ENCODE data around the gene SOD3. TPM values are rescaled to one million over a fixed set of nuclear protein-coding genes. Genes with fewer than 3 reads are reported as not detected.

Gene SOD3
- total and polyA plus RNA-seq, 4 donors, result 2.6 to 8.1 (median 4.6) TPM

DNA sequence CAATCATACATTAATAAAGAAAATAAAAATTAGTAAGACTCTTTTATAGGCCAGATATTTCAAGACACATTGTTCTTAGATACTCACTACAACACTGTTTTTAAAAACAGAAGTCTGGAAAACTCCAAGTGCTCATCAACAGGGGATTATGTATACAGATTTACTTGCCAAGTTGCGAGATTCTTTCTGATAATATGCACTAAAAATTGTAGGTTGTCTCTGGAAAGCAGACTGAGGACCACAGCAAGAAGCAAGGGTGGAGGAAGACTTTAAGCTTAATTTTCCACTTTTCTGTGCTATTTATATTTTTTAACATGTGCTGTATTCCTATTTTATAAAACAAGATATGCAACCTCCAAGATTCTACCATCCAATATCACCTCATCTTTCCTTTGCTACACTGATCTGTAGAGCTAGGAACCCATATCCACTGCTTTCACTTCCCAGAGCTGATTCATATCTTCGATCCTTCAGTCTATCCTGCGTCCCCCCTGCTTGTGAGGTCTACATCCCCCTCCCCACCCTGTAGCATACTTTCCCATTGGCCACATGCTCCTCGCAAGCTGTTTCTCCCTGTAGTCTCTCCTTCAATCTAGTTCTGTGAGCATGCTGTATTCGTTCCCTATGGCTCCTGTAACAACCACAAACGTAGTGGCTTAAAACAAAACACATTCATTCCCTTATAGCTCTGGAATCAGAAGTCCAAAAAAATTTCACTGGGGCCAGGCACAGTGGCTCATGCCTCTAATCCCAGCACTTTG is 15.7 kb downstream of the SOD3 start:
- 94% methylated on average over 6 of the region's 6 CpGs for WGBS
- no peak for DNase-seq (ENCODE audit: low spot score)
- TF ChIP-seq TAF1 (conservative IDR thresholded peaks at IDR 0.05) (no peak), RAD21 (IDR thresholded peaks at IDR 0.05) (no peak), EGR1 (IDR thresholded peaks at IDR 0.05; ENCODE audit: low read depth in 2 of 2) (no peak), SP1 (IDR thresholded peaks at IDR 0.05) (no peak), HNF4G (IDR thresholded peaks at IDR 0.05) (no peak), FOXA1 (IDR thresholded peaks at IDR 0.05) (no peak)
- TF ChIP-seq, protein P1, sequence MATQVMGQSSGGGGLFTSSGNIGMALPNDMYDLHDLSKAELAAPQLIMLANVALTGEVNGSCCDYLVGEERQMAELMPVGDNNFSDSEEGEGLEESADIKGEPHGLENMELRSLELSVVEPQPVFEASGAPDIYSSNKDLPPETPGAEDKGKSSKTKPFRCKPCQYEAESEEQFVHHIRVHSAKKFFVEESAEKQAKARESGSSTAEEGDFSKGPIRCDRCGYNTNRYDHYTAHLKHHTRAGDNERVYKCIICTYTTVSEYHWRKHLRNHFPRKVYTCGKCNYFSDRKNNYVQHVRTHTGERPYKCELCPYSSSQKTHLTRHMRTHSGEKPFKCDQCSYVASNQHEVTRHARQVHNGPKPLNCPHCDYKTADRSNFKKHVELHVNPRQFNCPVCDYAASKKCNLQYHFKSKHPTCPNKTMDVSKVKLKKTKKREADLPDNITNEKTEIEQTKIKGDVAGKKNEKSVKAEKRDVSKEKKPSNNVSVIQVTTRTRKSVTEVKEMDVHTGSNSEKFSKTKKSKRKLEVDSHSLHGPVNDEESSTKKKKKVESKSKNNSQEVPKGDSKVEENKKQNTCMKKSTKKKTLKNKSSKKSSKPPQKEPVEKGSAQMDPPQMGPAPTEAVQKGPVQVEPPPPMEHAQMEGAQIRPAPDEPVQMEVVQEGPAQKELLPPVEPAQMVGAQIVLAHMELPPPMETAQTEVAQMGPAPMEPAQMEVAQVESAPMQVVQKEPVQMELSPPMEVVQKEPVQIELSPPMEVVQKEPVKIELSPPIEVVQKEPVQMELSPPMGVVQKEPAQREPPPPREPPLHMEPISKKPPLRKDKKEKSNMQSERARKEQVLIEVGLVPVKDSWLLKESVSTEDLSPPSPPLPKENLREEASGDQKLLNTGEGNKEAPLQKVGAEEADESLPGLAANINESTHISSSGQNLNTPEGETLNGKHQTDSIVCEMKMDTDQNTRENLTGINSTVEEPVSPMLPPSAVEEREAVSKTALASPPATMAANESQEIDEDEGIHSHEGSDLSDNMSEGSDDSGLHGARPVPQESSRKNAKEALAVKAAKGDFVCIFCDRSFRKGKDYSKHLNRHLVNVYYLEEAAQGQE (IDR thresholded peaks at IDR 0.05), result no peak
- TF ChIP-seq, protein P2, sequence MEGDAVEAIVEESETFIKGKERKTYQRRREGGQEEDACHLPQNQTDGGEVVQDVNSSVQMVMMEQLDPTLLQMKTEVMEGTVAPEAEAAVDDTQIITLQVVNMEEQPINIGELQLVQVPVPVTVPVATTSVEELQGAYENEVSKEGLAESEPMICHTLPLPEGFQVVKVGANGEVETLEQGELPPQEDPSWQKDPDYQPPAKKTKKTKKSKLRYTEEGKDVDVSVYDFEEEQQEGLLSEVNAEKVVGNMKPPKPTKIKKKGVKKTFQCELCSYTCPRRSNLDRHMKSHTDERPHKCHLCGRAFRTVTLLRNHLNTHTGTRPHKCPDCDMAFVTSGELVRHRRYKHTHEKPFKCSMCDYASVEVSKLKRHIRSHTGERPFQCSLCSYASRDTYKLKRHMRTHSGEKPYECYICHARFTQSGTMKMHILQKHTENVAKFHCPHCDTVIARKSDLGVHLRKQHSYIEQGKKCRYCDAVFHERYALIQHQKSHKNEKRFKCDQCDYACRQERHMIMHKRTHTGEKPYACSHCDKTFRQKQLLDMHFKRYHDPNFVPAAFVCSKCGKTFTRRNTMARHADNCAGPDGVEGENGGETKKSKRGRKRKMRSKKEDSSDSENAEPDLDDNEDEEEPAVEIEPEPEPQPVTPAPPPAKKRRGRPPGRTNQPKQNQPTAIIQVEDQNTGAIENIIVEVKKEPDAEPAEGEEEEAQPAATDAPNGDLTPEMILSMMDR (IDR thresholded peaks at IDR 0.05; ENCODE audit: low read depth, low read length, missing input control), result no peak
- no peak overlapping the region for H3K9ac ChIP-seq (ENCODE audit: low read depth in 1 of 2, low read length in 2 of 2)
- no peaks in the 10 kb centered on the region for H3K27me3 ChIP-seq (ENCODE audit: control insufficient read depth in 4 of 4, insufficient read depth in 4 of 4, low read length in 3 of 4)
- H3K36me3 ChIP-seq (ENCODE audit: control insufficient read depth in 4 of 4, insufficient read depth in 3 of 4, low read depth in 1 of 4, low read length in 3 of 4), result peaks cover 0 to 7% (median 3%) of the 10 kb centered on the region in 4 donors
- no peaks in the 10 kb centered on the region for H3K9me3 ChIP-seq (ENCODE audit: control insufficient read depth in 4 of 4, low read length in 3 of 4)
- no peak overlapping the region for H3K27ac ChIP-seq (ENCODE audit: low read depth in 1 of 2, low read length in 2 of 2)
- no peak overlapping the region for H3K4me3 ChIP-seq (ENCODE audit: low read depth in 1 of 3, low read length in 3 of 3)
- H3K4me1 ChIP-seq (ENCODE audit: control insufficient read depth in 4 of 4, insufficient read depth in 4 of 4, low read length in 3 of 4), result no peaks in the 10 kb centered on the region

DNA sequence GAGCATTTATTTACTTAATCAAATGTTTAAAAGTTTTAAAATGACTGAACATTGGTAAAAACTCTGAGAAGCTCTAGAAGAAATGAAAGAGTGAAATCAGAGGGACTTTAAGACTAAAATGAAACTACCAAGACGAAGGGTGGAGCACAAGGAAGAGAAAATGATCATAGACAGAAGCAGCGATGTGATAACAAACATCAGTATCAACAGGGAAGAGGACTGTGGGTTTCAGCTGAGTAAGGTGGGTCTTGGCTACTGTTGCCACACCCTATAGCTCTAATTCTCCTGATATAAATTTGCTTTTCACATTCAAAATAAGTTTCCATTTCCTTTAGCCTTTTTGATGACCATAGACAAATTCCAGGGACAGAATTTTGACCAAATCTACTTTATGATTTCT is 18.4 kb downstream of the SOD3 start:
- H3K4me1 ChIP-seq (ENCODE audit: control insufficient read depth in 4 of 4, insufficient read depth in 4 of 4, low read length in 3 of 4), result no peaks in the 10 kb centered on the region
- no peak overlapping the region for H3K9ac ChIP-seq (ENCODE audit: low read depth in 1 of 2, low read length in 2 of 2)
- no peaks in the 10 kb centered on the region for H3K9me3 ChIP-seq (ENCODE audit: control insufficient read depth in 4 of 4, low read length in 3 of 4)
- no peaks in the 10 kb centered on the region for H3K27me3 ChIP-seq (ENCODE audit: control insufficient read depth in 4 of 4, insufficient read depth in 4 of 4, low read length in 3 of 4)
- H3K36me3 ChIP-seq (ENCODE audit: control insufficient read depth in 4 of 4, insufficient read depth in 3 of 4, low read depth in 1 of 4, low read length in 3 of 4), result peaks cover 1 to 10% (median 7%) of the 10 kb centered on the region in 4 donors
- WGBS, result 91% methylated on average over 2 of the region's 2 CpGs
- H3K27ac ChIP-seq (ENCODE audit: low read depth in 1 of 2, low read length in 2 of 2), result no peak overlapping the region
- no peak for DNase-seq (ENCODE audit: low spot score)
- H3K4me3 ChIP-seq (ENCODE audit: low read depth in 1 of 3, low read length in 3 of 3), result no peak overlapping the region
- TF ChIP-seq, protein P3, sequence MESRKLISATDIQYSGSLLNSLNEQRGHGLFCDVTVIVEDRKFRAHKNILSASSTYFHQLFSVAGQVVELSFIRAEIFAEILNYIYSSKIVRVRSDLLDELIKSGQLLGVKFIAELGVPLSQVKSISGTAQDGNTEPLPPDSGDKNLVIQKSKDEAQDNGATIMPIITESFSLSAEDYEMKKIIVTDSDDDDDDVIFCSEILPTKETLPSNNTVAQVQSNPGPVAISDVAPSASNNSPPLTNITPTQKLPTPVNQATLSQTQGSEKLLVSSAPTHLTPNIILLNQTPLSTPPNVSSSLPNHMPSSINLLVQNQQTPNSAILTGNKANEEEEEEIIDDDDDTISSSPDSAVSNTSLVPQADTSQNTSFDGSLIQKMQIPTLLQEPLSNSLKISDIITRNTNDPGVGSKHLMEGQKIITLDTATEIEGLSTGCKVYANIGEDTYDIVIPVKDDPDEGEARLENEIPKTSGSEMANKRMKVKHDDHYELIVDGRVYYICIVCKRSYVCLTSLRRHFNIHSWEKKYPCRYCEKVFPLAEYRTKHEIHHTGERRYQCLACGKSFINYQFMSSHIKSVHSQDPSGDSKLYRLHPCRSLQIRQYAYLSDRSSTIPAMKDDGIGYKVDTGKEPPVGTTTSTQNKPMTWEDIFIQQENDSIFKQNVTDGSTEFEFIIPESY (IDR thresholded peaks at IDR 0.05), result no peak
- TF ChIP-seq YY1 (IDR thresholded peaks at IDR 0.05) (no peak), FOXA2 (IDR thresholded peaks at IDR 0.05) (no peak), JUND (IDR thresholded peaks at IDR 0.05) (no peak), GABPA (IDR thresholded peaks at IDR 0.05 in 1 of 2, conservative IDR thresholded peaks at IDR 0.05 in 1 of 2) (no peak), HNF4A (conservative IDR thresholded peaks at IDR 0.05) (no peak), SP1 (IDR thresholded peaks at IDR 0.05) (no peak), FOXA1 (IDR thresholded peaks at IDR 0.05) (no peak), HNF4G (IDR thresholded peaks at IDR 0.05) (no peak), RAD21 (IDR thresholded peaks at IDR 0.05) (no peak), EGR1 (IDR thresholded peaks at IDR 0.05; ENCODE audit: low read depth in 2 of 2) (no peak)
- TF ChIP-seq, protein P1 (IDR thresholded peaks at IDR 0.05), result no peak
- TF ChIP-seq, protein P4, sequence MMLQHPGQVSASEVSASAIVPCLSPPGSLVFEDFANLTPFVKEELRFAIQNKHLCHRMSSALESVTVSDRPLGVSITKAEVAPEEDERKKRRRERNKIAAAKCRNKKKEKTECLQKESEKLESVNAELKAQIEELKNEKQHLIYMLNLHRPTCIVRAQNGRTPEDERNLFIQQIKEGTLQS (IDR thresholded peaks at IDR 0.05), result no peak
- TF ChIP-seq, protein P2 (IDR thresholded peaks at IDR 0.05; ENCODE audit: low read depth, low read length, missing input control), result no peak
- TF ChIP-seq, protein P5, sequence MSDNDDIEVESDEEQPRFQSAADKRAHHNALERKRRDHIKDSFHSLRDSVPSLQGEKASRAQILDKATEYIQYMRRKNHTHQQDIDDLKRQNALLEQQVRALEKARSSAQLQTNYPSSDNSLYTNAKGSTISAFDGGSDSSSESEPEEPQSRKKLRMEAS (IDR thresholded peaks at IDR 0.05), result no peak
